Stimulated activated naive CD8-positive, alpha-beta T cell treated with anti-CD3 and anti-CD28 coated beads, Interleukin-15, Interleukin-2, amounts not matched to agents 100 ng/mL and 50 ng/mL, for 24 hours (primary cell): Measurements from ENCODE around the gene PEMT.
A peak's percentile ranks its signal among the peaks of the same experiment; 100 is the strongest.

Experiments
- H3K27ac Mint-ChIP-seq: one replicate; pipeline ENCODE4 v1.8.0; 2021; ENCODE audit warnings: mild to moderate bottlenecking, mixed read lengths
- H3K27me3 Mint-ChIP-seq: one replicate; pipeline ENCODE4 v1.8.0; 2021; ENCODE audit warnings: mixed read lengths
- H3K36me3 Mint-ChIP-seq: one replicate; pipeline ENCODE4 v1.8.0; 2021; ENCODE audit warnings: low read depth, mixed read lengths
- H3K4me1 Mint-ChIP-seq: one replicate; pipeline ENCODE4 v1.8.0; 2021; ENCODE audit warnings: low read depth, mixed read lengths
- H3K4me3 Mint-ChIP-seq: one replicate; pipeline ENCODE4 v1.8.0; 2021; ENCODE audit warnings: mild to moderate bottlenecking, mixed read lengths
- H3K9me3 Mint-ChIP-seq: one replicate; pipeline ENCODE4 v1.8.0; 2021; ENCODE audit warnings: mixed read lengths

Gene PEMT

DNA sequence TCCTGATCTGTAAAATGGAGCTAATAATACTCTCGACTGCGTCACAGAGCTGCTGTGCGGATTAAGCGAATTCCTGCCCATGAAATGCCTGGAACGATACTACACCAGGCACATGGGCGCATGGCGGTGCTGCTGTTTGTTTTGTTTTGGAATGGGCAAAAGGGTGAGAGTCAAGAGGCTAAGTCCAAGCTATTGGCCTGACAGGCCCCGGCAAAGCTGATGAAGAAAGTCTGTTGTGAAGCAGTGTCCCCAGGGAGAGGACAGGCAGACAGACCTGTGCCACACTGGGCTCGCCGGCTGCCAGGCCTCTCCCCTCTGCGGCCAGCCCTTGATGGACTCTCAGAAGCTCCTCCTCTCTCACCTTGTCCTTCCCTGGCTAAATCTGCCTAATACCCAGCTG, 64.0 kb downstream of the PEMT start:
- H3K4me1 Mint-ChIP-seq, result no peaks in the 10 kb centered on the region
- no peaks in the 10 kb centered on the region for H3K36me3 Mint-ChIP-seq
- H3K4me3 Mint-ChIP-seq, result no peak overlapping the region
- H3K27ac Mint-ChIP-seq, result no peak overlapping the region
- H3K9me3 Mint-ChIP-seq, result no peaks in the 10 kb centered on the region
- H3K27me3 Mint-ChIP-seq, result no peaks in the 10 kb centered on the region

DNA sequence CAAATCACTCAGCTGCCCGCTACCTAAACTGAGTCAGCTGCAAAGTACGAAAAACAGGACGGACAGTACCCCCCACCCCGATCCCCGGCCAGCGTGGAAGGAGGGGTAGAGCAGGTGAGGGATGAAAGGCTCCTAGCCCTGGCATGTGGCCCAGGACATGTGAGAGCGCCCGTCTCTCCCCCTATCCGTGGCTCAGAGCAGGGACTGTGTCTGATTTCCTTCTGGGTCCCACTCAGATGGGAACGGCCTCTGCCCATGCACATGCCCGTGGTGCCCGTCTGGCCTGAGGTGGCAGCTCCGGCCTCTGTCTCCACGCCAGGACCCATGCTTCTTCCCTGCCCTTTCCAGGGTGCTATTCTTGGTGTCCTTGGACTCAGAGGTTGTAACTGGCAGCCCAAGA, 65.1 kb downstream of the PEMT start:
- H3K9me3 Mint-ChIP-seq, result no peaks in the 10 kb centered on the region
- no peaks in the 10 kb centered on the region for H3K36me3 Mint-ChIP-seq
- H3K4me1 Mint-ChIP-seq, result no peaks in the 10 kb centered on the region
- H3K27me3 Mint-ChIP-seq, result no peaks in the 10 kb centered on the region
- H3K27ac Mint-ChIP-seq, result no peak overlapping the region
- H3K4me3 Mint-ChIP-seq, result no peak overlapping the region

DNA sequence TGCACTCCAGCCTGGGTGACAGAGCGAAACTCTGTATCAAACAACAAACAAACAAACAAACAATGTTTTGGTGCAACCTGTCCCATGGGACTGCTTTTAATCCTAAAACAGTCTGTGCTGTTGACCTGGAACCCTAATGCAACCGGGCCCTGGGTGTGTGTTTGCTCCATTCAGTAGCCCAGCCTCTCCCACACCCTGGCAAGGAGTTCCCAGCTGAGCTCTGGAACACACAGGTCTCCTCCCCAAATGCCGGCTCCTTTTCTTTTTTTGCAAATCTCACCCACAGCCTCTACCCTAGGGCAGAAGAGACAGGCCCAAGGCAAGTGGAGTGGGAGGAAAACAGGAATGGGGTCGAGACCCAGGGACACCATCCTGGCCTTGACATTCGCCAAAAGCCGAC, 65.6 kb downstream of the PEMT start:
- Mint-ChIP-seq H3K4me3 (no peak overlapping the region), H3K27ac (no peak overlapping the region), H3K27me3 (no peaks in the 10 kb centered on the region), H3K4me1 (no peaks in the 10 kb centered on the region), H3K9me3 (no peaks in the 10 kb centered on the region), H3K36me3 (no peaks in the 10 kb centered on the region)

DNA sequence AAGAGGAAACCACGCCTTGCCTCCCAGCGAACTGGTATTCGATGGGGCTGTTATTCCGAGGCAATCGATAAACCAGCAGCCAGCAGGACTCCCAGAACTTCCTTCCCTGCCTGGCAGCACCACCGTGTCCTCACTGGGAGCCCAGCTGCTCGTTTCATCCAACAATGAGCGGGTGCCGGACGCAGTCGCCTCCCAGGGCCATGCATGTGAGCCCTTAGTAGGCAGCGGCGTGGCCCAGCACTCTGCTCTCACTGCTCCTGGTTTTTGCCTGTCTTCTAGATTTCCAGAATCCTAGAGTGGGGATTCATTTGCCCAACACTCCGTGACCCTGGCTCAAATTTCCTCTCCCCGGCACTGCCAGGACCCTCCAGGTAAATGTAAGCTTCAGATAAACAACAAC, 66.2 kb downstream of the PEMT start:
- Mint-ChIP-seq H3K4me1 (no peaks in the 10 kb centered on the region), H3K27ac (no peak overlapping the region), H3K4me3 (no peak overlapping the region), H3K27me3 (no peaks in the 10 kb centered on the region), H3K9me3 (no peaks in the 10 kb centered on the region), H3K36me3 (no peaks in the 10 kb centered on the region)

DNA sequence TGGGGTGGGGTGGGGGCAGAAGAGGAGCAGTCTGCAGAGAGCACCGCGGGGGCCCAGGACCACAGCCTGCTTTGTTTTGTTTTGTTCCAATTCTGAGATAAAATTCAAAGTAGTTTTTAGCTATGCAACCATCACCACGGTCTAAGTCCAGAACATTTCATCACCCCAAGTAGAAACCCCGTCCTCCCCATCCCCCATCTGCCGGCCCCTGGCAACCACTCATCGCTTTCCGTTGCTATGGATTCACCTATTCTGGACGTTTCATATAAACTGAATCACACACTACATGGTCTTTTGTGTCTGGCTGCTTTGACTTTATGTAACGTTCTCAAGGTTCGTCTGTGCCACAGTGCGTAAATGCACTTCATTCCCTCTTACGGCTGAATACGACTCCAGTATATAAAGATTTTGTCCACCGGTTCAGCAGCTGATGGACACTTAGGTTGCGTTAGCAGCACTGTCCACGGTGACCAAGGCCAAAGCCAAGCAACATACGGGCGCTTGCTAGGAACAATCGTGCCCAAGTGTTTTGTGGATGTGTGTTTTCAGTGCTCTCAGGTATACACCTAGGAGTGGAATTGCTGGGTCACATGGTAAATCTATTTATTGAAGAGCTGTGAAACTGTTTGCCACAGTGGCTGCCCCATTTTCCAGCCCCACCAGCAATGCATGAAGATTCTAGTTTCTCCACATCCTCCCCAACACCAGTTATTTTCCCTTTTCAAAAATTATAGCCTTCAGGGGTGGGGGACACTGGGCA, 67.6 kb downstream of the PEMT start:
- Mint-ChIP-seq H3K4me1 (no peaks in the 10 kb centered on the region), H3K27me3 (no peaks in the 10 kb centered on the region), H3K27ac (no peak overlapping the region), H3K4me3 (no peak overlapping the region), H3K36me3 (no peaks in the 10 kb centered on the region), H3K9me3 (no peaks in the 10 kb centered on the region)

DNA sequence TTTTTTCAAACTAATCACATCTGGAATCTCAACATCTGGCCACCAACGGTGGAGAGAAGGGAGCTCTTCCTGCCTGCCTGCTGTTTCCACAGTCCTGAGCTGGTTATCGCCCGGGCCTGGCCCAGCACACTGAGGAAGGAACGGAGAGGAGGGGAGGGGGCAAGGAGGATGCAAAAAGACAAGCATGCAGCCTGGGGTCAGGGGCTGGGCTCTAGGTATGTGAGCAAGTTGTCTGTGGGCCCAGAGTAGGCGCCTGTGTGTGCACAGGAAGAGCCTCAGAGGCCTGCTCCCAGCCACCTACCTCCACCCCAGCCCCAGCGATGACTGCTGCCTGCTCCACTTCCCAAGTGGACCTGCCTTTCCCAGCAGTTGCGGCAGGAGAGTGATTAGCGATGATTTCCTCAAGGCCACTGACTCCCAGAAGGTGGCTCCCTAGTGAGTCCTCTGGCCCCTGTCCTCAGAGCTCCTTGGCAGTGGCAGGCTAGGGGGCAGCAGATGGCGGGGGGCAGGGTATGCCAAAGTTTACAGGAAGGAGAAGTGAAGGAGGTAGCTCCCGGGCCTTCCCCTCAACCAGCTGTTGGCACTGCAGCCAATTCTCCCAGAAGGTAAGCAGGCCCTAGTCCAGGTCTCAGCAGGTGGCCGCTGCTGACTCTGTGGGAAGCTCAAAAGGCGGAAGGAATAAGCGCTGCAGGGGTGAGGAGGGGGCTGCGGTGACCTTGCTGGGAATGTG, 68.3 kb downstream of the PEMT start:
- Mint-ChIP-seq H3K9me3 (no peaks in the 10 kb centered on the region), H3K27me3 (no peaks in the 10 kb centered on the region), H3K27ac (no peak overlapping the region), H3K4me3 (no peak overlapping the region), H3K36me3 (no peaks in the 10 kb centered on the region), H3K4me1 (no peaks in the 10 kb centered on the region)

DNA sequence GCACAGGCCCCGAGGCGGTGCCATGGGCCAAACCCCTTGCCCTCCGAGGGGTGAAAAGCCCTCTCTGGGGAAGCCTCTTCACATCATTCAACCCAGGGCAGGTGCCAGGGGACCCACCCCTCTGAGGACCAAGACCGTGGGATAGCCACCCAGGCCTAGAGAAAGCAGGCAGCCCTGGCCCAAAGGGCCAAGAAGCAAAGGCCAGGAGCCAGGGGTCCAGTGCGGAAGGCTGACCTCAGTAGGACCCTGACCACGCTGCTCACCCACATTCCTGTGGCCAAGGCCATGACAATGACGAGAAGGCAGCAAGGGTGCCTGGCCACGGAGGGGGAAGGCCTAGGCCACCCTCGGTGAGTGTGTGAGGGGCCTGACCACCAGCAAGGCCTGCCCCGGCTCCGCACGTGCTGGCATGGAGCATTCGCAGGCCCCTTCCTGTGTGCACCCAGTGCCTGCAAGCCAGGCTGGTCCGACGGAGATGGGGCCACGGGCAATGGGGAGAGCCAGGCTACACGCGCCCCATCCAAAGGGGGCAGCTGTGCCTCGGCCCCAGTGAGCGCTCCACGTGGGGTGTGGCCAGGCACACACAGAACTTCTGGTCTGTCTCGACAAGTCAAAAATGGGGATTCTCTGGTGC, 70.8 kb downstream of the PEMT start:
- Mint-ChIP-seq H3K4me3 (no peak overlapping the region), H3K36me3 (no peaks in the 10 kb centered on the region), H3K9me3 (no peaks in the 10 kb centered on the region), H3K4me1 (peaks cover 6% of the 10 kb centered on the region), H3K27ac (no peak overlapping the region), H3K27me3 (no peaks in the 10 kb centered on the region)

DNA sequence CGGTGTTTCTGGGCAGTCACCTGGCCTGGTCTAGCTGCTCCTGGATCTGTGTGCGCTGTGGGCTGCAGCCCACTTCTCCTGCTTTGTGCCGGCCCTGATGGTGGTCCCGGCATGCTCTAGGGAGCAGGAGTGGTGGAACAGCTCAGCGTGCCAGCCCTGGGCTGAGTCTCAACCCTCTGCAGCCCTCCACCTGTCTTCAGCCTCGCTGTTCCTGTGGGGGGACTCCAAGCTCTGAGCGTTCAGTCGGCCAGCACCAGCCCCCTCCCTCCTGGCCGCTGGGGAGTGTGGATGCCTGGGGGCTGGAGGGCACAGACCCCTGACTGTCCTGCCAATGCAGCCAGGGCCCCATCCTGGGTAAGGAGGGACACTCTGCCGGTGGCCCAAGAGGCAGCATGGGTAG, 71.6 kb downstream of the PEMT start:
- H3K4me1 Mint-ChIP-seq, result peaks cover 6% of the 10 kb centered on the region
- no peak overlapping the region for H3K4me3 Mint-ChIP-seq
- H3K27ac Mint-ChIP-seq, result no peak overlapping the region
- H3K36me3 Mint-ChIP-seq, result no peaks in the 10 kb centered on the region
- H3K27me3 Mint-ChIP-seq, result no peaks in the 10 kb centered on the region
- no peaks in the 10 kb centered on the region for H3K9me3 Mint-ChIP-seq

DNA sequence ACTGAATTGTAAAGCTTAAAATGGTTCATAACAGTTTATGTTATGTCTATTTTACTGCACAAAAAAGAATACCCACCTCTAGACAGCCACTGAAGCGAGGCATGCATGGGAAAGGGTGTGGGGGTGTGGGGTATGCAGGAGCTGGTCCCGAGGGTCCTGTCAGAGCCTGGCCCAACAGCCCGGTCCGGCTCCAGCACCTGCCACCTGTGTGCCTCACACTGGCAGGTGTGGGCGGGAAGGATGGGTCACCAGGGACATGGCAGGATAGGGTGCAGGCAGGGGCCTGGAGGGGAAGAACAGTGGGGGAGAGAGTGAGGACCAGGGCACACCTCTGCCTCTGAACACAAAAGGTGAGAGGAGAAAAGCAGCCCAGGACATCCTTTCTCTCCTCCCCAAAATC, 72.6 kb downstream of the PEMT start:
- Mint-ChIP-seq H3K27me3 (no peaks in the 10 kb centered on the region), H3K4me1 (peaks cover 6% of the 10 kb centered on the region), H3K36me3 (no peaks in the 10 kb centered on the region), H3K4me3 (no peak overlapping the region), H3K9me3 (no peaks in the 10 kb centered on the region), H3K27ac (no peak overlapping the region)

DNA sequence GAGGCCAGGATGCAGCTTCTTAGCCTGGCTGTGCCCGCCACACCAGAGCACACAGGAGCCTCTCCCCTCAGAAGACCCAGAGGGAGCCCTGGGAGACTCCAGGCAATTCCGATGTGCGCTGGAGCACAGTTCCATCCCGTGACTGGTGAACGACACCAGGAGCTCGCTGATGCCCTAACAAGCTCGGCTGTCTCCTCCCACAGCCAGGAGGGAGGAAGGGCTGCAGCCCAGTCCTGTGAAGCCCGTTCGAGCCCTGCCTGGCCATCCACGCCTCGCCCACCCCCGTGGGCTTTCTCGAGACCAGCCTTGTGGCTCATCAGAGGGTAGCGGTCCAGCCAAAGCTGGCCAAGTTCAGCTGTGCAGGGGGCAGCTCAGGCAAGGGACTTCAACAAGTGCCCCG, 73.5 kb downstream of the PEMT start:
- Mint-ChIP-seq H3K27me3 (no peaks in the 10 kb centered on the region), H3K4me1 (peaks cover 6% of the 10 kb centered on the region), H3K27ac (no peak overlapping the region), H3K4me3 (no peak overlapping the region), H3K36me3 (no peaks in the 10 kb centered on the region), H3K9me3 (no peaks in the 10 kb centered on the region)

DNA sequence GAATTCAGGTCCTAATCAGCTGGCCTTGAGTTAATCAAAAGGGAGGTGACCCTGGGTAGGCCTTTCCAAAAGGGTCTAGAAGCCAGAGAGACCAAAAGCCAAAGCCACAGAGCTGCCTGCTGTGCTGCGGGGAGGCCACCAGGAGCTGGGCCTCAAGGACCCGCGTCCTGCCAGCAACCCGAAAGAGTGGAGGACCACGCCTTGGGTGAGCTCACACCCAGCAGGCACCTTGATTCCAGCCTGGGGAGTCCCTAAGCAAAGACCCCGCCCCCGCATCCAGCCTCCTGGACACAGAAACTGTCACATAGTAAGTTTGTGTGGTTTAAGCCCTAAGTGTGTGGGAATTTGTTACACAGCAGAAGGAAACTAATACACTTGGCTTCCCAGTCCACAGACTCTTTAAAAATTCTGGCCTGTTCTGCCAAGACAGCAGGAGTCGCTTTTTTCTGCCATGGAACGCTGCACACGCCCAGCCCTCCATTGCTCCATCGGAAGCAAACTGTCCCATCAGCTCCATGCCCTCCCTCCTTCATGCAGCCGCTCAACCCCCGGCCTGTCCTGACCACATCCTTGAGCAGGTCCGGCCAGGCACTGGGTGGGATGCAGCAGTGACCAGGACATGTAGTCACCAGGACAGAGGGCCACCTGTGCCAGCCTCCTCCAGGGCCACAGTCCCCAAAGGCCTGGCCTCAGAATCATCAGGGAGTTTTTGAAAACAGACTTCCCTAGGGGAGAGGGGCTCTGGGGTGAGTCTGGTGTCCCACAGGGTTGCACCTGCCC, 74.4 kb downstream of the PEMT start:
- H3K27ac Mint-ChIP-seq, result no peak overlapping the region
- H3K4me3 Mint-ChIP-seq, result no peak overlapping the region
- no peaks in the 10 kb centered on the region for H3K9me3 Mint-ChIP-seq
- no peaks in the 10 kb centered on the region for H3K27me3 Mint-ChIP-seq
- H3K4me1 Mint-ChIP-seq, result peaks cover 6% of the 10 kb centered on the region
- H3K36me3 Mint-ChIP-seq, result no peaks in the 10 kb centered on the region

DNA sequence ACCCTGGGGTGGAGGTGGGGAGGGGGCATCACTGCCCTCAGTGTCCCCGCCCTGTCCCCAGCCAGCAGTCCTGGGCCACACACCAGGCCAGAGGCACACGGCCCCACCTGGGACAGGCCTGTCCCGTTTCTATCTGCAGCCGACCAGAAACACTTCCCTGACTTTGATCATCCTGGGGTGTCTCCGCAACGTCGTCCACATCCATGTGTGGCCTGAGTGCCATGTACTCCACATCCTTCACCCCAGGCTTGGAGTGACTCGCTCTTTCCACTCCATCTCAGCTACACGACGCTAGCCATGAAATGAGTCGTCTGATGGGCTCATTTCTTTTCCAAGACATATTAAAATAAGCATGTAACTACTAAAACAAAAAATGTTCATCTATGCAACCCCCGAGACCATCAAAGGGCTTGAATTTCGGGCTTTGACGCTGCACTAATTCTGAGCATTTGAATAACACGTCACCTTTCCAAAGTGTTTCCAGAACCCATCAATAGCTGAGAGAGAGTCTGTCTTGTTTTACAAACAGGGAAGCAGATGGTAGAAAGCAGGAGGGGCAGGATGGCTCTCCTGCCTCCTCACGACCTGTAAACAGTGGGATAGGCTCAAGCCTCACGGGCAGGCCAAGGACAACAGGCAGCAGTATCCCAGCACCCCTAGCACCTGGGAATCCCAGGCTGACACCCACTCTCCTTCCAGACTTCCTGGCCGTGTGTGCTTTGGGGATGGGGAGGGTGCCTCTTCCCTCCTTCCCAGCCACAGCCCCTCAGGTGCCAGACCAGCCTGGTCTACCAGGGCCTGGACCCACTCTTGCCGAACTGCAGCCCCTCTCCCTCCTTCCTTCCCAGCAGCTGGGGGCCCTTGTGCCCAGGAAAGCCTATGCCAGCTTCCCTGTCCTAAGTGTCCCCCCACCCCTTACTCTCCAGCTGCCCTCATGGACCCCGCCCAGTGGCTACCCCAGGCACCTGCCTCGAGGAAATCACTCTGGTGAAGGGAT, 75.3 kb downstream of the PEMT start:
- peaks cover 6% of the 10 kb centered on the region for H3K4me1 Mint-ChIP-seq
- no peaks in the 10 kb centered on the region for H3K27me3 Mint-ChIP-seq
- peak overlapping the region; percentile 21 for H3K27ac Mint-ChIP-seq
- H3K36me3 Mint-ChIP-seq, result no peaks in the 10 kb centered on the region
- no peaks in the 10 kb centered on the region for H3K9me3 Mint-ChIP-seq
- no peak overlapping the region for H3K4me3 Mint-ChIP-seq

DNA sequence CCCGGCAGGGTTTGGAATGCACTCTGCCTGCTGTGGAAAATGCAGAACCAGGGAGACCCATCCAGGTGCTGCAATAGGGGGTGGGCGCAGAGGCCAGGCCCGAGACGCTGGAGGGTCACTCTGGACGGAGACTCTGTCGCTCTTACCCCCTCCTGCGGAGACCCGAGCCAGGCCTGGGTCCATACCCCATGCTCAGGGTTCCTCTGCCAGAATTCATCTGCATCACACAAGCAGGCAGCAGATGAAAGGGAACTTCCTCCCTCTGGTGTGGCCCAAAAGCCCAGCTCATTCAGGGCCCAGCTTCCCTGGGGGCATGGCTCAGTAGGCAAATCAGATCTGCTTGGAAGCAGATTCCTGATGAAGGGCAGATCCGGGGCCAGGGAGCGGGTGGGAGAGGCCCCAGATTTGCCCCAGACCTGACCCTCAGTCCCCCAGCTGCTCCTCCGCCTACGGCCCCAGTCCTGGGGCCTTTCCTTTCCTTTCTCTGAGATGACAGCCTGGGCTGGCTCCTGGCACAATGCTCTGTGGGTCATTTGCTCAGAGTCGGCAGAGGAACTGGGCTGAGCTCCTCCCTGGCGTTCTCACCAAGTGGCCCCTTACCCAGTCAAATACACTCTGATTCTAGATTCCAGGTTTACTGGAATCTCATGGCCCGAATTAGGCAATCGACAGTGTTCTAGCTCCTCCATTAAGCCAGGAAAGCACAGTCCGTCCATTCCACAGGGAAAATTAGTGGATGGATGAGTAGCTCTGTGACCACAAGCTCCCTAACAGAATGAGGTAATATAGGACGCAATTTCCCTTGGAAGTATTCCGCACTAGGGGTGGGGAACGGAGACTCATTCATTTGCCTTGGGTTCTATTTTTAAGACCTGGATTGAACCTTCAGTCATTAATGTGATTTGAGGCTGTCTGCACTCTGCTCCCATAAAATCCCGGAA, 76.2 kb downstream of the PEMT start:
- Mint-ChIP-seq H3K27ac (no peak overlapping the region), H3K9me3 (no peaks in the 10 kb centered on the region), H3K36me3 (no peaks in the 10 kb centered on the region), H3K4me1 (peaks cover 16% of the 10 kb centered on the region), H3K27me3 (no peaks in the 10 kb centered on the region), H3K4me3 (no peak overlapping the region)
